Lower leg skin (tissue), 3 donors: ENCODE results near the gene MYL12B.

ENCODE experiments used
- CTCF ChIP-seq, 3 donors: fragments of 450-650 bp; IDR thresholded peaks; one replicate each; pipeline ENCODE4 v1.5.1; 2016; ENCODE audit warnings: antibody characterized with exemption in 3 of 3, mild to moderate bottlenecking in 3 of 3, moderate library complexity in 2 of 3
- POLR2A ChIP-seq, 2 donors: fragments of 450-650 bp; IDR thresholded peaks; one replicate each; pipeline ENCODE4 v1.6.1; 2016 to 2017; ENCODE audit warnings: antibody characterized with exemption in 2 of 2, mild to moderate bottlenecking in 1 of 2, moderate library complexity in 1 of 2

DNA sequence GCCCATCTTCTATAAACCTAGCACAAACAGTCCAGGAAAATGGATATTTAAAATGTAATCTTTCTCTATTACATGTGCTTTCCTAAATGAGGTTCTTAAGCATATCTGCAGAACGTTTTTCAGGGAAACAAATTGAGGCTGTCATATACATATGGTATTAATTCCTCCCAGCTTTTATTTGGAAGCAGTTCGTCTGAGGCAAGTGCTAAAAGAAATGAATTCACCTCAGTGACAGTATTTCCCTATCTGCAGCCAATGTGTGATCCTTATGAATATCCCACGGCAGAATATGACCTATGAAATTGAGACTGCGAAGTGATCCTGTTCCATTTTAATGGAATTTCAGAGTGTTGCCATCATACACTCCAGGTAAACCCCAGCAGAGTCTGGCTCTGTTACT lies 49.3 kb upstream of the MYL12B start:
- no peak for TF ChIP-seq CTCF (IDR thresholded peaks at IDR 0.05)
- TF ChIP-seq POLR2A (IDR thresholded peaks at IDR 0.05): no peak
